NCI-H2171 treated with DMSO at 0.1 percent for 48 hours (cell line): ENCODE measurements around the gene GRIN2C.

ENCODE experiments used
- DNase-seq: peaks from one replicate; lab custom pipeline; 2025; lab: John Stamatoyannopoulos, UW

Gene GRIN2C

GRCh38 chr17:74821655-74822334, 37.9 kb downstream of the GRIN2C start:
- no peak for DNase-seq

- DNase-seq, result no peak
Observed at GRCh38 chr17:74819801-74820436, 39.8 kb downstream of the GRIN2C start.

- no peak for DNase-seq
Observed at GRCh38 chr17:74818291-74818938, 41.3 kb downstream of the GRIN2C start.

- peak; percentile 81 for DNase-seq
Observed at GRCh38 chr17:74816905-74817620, 42.6 kb downstream of the GRIN2C start.

GRCh38 chr17:74815550-74816370, 43.9 kb downstream of the GRIN2C start:
- no peak for DNase-seq

GRCh38 chr17:74815067-74815466, 44.6 kb downstream of the GRIN2C start:
- DNase-seq, result no peak

- DNase-seq, result no peak
Observed at GRCh38 chr17:74814453-74814852, 45.2 kb downstream of the GRIN2C start.

- no peak for DNase-seq
Observed at GRCh38 chr17:74812109-74813009, 47.3 kb downstream of the GRIN2C start.

- DNase-seq, result no peak
Observed at GRCh38 chr17:74810699-74811485, 48.8 kb downstream of the GRIN2C start.

- DNase-seq, result peak; percentile 14
Observed at GRCh38 chr17:74808714-74809430, 50.8 kb downstream of the GRIN2C start.

GRCh38 chr17:74807925-74808324, 51.8 kb downstream of the GRIN2C start:
- peak; percentile 96 for DNase-seq

GRCh38 chr17:74807441-74807840, 52.2 kb downstream of the GRIN2C start:
- DNase-seq, result no peak

- no peak for DNase-seq
Observed at GRCh38 chr17:74806334-74806733, 53.4 kb downstream of the GRIN2C start.

GRCh38 chr17:74805591-74805991, 54.1 kb downstream of the GRIN2C start:
- DNase-seq, result no peak

GRCh38 chr17:74804683-74805082, 55.0 kb downstream of the GRIN2C start:
- no peak for DNase-seq

GRCh38 chr17:74803971-74804370, 55.7 kb downstream of the GRIN2C start:
- no peak for DNase-seq

GRCh38 chr17:74803388-74803930, 56.2 kb downstream of the GRIN2C start:
- DNase-seq, result no peak

- no peak for DNase-seq
Observed at GRCh38 chr17:74801896-74802295, 57.8 kb downstream of the GRIN2C start.

- DNase-seq, result no peak
Observed at GRCh38 chr17:74800531-74800930, 59.2 kb downstream of the GRIN2C start.
